Panc1 (cell line): ENCODE data around the gene NTM. TPM values are rescaled to one million over a fixed set of nuclear protein-coding genes. Genes with fewer than 3 reads are reported as not detected.
"Not testable (repeated sequence)": the region's sequence is repeated elsewhere in the genome, so short reads cannot be mapped to it uniquely, and the experiment has no call there.

Experiments
- ATAC-seq: fragments of 200-7000 bp; cut with Tn5 transposase; 2 replicates; pipeline ENCODE4 v1.9.1; 2020; ENCODE audit warnings: mild to moderate bottlenecking, moderate library complexity
- BruUV-seq: library from RNA; stranded (reverse); fragments of 400-500 nt; replicated peaks from 2 replicates; lab custom pipeline; 2021; lab: Mats Ljungman, UMichigan
- CTCF ChIA-PET: fragments of 300-600 bp; sonication (Branson Sonifier 250); formaldehyde crosslinking; loops from one replicate; lab custom pipeline; 2022; ENCODE audit warnings: antibody characterized with exemption; lab: Charles Lee
- POLR2A ChIA-PET: fragments of 300-600 bp; sonication (Branson Sonifier 250); formaldehyde crosslinking; loops from one replicate; lab custom pipeline; 2022; ENCODE audit warnings: antibody characterized with exemption; lab: Charles Lee
- DNase-seq: peaks from one replicate; pipeline ENCODE4 v3.0.0-alpha.2; 2010; ENCODE audit warnings: low read depth, low spot score
- H3K27ac ChIP-seq: 2 replicates; pipeline ENCODE4 v1.5.1; 2011; ENCODE audit warnings: mild to moderate bottlenecking, low read length, inconsistent platforms
- H3K27me3 ChIP-seq: fragments of 200-500 bp; sonication (Bioruptor generic); 2 replicates; pipeline ENCODE4 v1.6.0; 2014; ENCODE audit warnings: low read length, inconsistent platforms; ENCODE audit not compliant: control insufficient read depth, insufficient read depth
- H3K36me3 ChIP-seq: fragments of 200-500 bp; sonication (Bioruptor generic); 2 replicates; pipeline ENCODE4 v1.5.1; 2014; ENCODE audit warnings: inconsistent platforms, mild to moderate bottlenecking, low read length, moderate library complexity; ENCODE audit not compliant: control insufficient read depth, insufficient read depth
- H3K4me1 ChIP-seq: 2 replicates; pipeline ENCODE4 v1.5.1; 2011; ENCODE audit warnings: inconsistent platforms, mild to moderate bottlenecking, low read length, moderate library complexity; ENCODE audit not compliant: control insufficient read depth, insufficient read depth
- H3K4me3 ChIP-seq, 2 experiments: 2 replicates each; pipeline ENCODE4 v1.5.1; 2011 to 2012; ENCODE audit warnings: low read depth in 2 of 2, low read length in 2 of 2, mild to moderate bottlenecking in 2 of 2, inconsistent platforms in 1 of 2, moderate library complexity in 1 of 2
- H3K9me3 ChIP-seq: fragments of 200-500 bp; sonication (Bioruptor generic); 2 replicates; pipeline ENCODE4 v1.5.1; 2014; ENCODE audit warnings: low read depth, mild to moderate bottlenecking, inconsistent platforms, low read length, moderate library complexity; ENCODE audit not compliant: control insufficient read depth, insufficient read depth
- POLR2AphosphoS5 ChIP-seq: IDR thresholded peaks from 2 replicates; pipeline ENCODE4 v1.6.1; 2012; ENCODE audit warnings: mild to moderate bottlenecking, low read depth, low read length, moderate library complexity
- SIN3A ChIP-seq: IDR thresholded peaks from 2 replicates; pipeline ENCODE4 v1.6.1; 2012; ENCODE audit warnings: low read depth, mild to moderate bottlenecking, low read length, moderate library complexity, borderline replicate concordance; ENCODE audit not compliant: insufficient read depth
- TCF7L2 ChIP-seq: IDR thresholded peaks from 2 replicates; pipeline ENCODE4 v1.6.1; 2011; ENCODE audit warnings: mild to moderate bottlenecking, low read depth, low read length, inconsistent platforms
- in situ Hi-C: cut with HindIII; loops from 2 replicates; pipeline ENCODE4 v1.10.0; 2016; ENCODE audit warnings: low sequenced_read_pairs, low pct_unique_long_range_greater_than_20kb
- intact Hi-C: fragments of 100-400 bp; cut with micrococcal nuclease; formaldehyde crosslinking; loops from one replicate; pipeline ENCODE4 v1.10.0; 2022; ENCODE audit not compliant: unreplicated experiment
- total RNA-seq: library from RNA; stranded (reverse); gene quantifications from one replicate; pipeline ENCODE4 v1.2.1, GENCODE V29; 2021; ENCODE audit not compliant: unreplicated experiment
- TF ChIP-seq, protein P1 (sequence below), 2 experiments: IDR thresholded peaks; 2 replicates each; pipeline ENCODE4 v1.6.1; 2011 to 2012; ENCODE audit warnings: low read depth in 2 of 2, control low read depth in 1 of 2, low read length in 1 of 2, mild to moderate bottlenecking in 1 of 2, moderate library complexity in 1 of 2; ENCODE audit not compliant: insufficient read depth in 1 of 2
- TF ChIP-seq, protein P2 (sequence below): fragments of 450-650 bp; IDR thresholded peaks from 2 replicates; pipeline ENCODE4 v1.5.1; 2017; ENCODE audit warnings: mild to moderate bottlenecking

Gene NTM
- total RNA-seq, 1 experiment from 2014 or later = 0.10 TPM

DNA sequence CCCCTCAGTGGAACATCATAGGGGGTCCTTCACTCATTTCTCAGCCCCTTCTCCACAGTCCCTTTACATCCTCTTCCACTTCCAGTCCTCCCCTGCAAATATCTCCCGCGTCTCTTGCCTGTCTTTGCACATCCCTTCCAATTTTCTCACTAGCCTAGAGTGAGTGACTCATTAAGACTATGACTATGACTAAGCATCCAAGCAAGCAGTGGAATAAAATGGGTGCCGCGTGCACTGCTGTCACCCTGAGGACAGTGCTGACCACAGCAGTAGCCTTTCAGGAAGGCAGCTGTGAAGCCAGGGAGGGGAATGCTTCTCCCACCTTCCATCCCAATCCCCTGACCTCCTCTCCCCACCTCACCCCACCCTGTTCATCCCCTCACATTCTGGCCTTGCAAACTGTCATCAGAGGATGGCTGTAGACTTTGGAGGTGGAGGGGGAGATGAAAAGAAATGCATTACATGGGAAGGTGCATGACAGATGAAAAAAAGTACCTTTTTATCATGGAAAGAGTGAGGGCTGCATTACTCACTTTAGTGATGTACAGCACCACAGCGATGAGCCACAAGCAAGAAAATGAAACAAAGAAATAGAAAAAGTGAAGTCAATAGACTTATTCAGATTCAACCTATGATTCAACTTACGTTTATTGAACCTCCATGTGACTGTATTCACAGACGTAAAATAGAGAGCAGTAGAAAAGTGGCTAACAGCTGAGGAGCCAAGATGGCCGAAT is 948.2 kb downstream of the NTM start:
- TF ChIP-seq TCF7L2 = no peak
- TF ChIP-seq, protein P1, sequence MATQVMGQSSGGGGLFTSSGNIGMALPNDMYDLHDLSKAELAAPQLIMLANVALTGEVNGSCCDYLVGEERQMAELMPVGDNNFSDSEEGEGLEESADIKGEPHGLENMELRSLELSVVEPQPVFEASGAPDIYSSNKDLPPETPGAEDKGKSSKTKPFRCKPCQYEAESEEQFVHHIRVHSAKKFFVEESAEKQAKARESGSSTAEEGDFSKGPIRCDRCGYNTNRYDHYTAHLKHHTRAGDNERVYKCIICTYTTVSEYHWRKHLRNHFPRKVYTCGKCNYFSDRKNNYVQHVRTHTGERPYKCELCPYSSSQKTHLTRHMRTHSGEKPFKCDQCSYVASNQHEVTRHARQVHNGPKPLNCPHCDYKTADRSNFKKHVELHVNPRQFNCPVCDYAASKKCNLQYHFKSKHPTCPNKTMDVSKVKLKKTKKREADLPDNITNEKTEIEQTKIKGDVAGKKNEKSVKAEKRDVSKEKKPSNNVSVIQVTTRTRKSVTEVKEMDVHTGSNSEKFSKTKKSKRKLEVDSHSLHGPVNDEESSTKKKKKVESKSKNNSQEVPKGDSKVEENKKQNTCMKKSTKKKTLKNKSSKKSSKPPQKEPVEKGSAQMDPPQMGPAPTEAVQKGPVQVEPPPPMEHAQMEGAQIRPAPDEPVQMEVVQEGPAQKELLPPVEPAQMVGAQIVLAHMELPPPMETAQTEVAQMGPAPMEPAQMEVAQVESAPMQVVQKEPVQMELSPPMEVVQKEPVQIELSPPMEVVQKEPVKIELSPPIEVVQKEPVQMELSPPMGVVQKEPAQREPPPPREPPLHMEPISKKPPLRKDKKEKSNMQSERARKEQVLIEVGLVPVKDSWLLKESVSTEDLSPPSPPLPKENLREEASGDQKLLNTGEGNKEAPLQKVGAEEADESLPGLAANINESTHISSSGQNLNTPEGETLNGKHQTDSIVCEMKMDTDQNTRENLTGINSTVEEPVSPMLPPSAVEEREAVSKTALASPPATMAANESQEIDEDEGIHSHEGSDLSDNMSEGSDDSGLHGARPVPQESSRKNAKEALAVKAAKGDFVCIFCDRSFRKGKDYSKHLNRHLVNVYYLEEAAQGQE (IDR thresholded peaks at IDR 0.05; ENCODE audit: insufficient read depth in 1 of 2, low read depth in 2 of 2, low read length in 1 of 2) = no peak
- no peak for TF ChIP-seq SIN3A
- no peak overlapping the region for H3K4me3 ChIP-seq
- ATAC-seq = no peak
- no peaks in the 10 kb centered on the region for H3K36me3 ChIP-seq
- H3K4me1 ChIP-seq = no peaks in the 10 kb centered on the region
- no peaks in the 10 kb centered on the region for H3K27me3 ChIP-seq
- no peaks in the 10 kb centered on the region for H3K9me3 ChIP-seq
- H3K27ac ChIP-seq = no peak overlapping the region
- ChIA-PET CTCF (no interaction called here), POLR2A (no interaction called here)
- no peak for DNase-seq
- in situ Hi-C loops = no loop called here
- BruUV-seq = no TSS peak
- intact Hi-C loops = no loop called here

- BruUV-seq, H3K9me3 ChIP-seq, H3K27ac ChIP-seq, ATAC-seq, in situ Hi-C loops, POLR2A ChIA-PET, H3K36me3 ChIP-seq, H3K4me3 ChIP-seq, DNase-seq, H3K4me1 ChIP-seq, CTCF ChIA-PET, intact Hi-C loops, H3K27me3 ChIP-seq: not testable (repeated sequence)
These were observed 949.0 kb downstream of the NTM start for GRCh38 chr11:132319419-132319818.

DNA sequence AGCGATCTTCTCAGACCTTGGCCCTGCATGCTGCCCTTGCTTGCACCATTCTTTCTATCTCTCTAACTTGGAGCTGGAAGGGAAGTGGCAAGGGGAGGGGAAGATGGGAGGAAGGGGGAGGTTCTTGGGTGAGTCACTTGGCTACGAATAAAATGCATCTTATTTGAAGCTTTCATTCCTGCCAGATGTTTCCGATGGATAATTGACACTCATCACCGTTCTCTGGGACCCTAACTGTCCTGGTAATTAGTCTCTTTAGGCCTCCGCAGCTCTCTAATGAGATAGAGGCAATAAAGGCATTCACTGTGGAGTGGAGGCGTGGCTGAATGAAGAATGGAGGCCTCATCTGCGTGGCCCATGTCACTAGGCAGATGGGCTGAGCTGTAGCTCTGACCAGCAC is 960.1 kb downstream of the NTM start:
- ChIA-PET CTCF (no interaction called here), POLR2A (no interaction called here)
- Histone ChIP-seq H3K27me3 (no peaks in the 10 kb centered on the region), H3K36me3 (no peaks in the 10 kb centered on the region), H3K4me1 (no peaks in the 10 kb centered on the region), H3K27ac (no peak overlapping the region), H3K4me3 (no peak overlapping the region), H3K9me3 (no peaks in the 10 kb centered on the region)
- TF ChIP-seq SIN3A (no peak), TCF7L2 (no peak), POLR2AphosphoS5 (no peak)
- TF ChIP-seq, protein P1 (IDR thresholded peaks at IDR 0.05; ENCODE audit: insufficient read depth in 1 of 2, low read depth in 2 of 2, low read length in 1 of 2) = no peak
- TF ChIP-seq, protein P2, sequence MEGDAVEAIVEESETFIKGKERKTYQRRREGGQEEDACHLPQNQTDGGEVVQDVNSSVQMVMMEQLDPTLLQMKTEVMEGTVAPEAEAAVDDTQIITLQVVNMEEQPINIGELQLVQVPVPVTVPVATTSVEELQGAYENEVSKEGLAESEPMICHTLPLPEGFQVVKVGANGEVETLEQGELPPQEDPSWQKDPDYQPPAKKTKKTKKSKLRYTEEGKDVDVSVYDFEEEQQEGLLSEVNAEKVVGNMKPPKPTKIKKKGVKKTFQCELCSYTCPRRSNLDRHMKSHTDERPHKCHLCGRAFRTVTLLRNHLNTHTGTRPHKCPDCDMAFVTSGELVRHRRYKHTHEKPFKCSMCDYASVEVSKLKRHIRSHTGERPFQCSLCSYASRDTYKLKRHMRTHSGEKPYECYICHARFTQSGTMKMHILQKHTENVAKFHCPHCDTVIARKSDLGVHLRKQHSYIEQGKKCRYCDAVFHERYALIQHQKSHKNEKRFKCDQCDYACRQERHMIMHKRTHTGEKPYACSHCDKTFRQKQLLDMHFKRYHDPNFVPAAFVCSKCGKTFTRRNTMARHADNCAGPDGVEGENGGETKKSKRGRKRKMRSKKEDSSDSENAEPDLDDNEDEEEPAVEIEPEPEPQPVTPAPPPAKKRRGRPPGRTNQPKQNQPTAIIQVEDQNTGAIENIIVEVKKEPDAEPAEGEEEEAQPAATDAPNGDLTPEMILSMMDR = no peak
- in situ Hi-C loops (no loop called here), intact Hi-C loops (no loop called here)
- ATAC-seq (no peak), DNase-seq (no peak)
- no TSS peak for BruUV-seq
